Subcutaneous abdominal adipose tissue (tissue), 5 donors: Measurements from ENCODE around the gene BTBD6.
"Not testable (repeated sequence)": the region's sequence is repeated elsewhere in the genome, so short reads cannot be mapped to it uniquely, and the experiment has no call there.

ENCODE experiments used
- H3K27ac ChIP-seq: one replicate; pipeline ENCODE4 v1.7.0; 2013; ENCODE audit warnings: low read depth, mild to moderate bottlenecking, inconsistent platforms, low read length, moderate library complexity
- H3K27me3 ChIP-seq, 5 donors: one replicate each; pipeline ENCODE4 v1.7.0; 2013; ENCODE audit warnings: low read length in 5 of 5, inconsistent platforms in 1 of 5; ENCODE audit not compliant: control insufficient read depth in 5 of 5, insufficient read depth in 4 of 5
- H3K36me3 ChIP-seq, 5 donors: one replicate each; pipeline ENCODE4 v1.7.0; 2013; ENCODE audit warnings: low read length in 5 of 5; ENCODE audit not compliant: control insufficient read depth in 5 of 5, insufficient read depth in 5 of 5
- H3K4me1 ChIP-seq, 5 donors: one replicate each; pipeline ENCODE4 v1.7.0; 2013; ENCODE audit warnings: low read length in 5 of 5, mild to moderate bottlenecking in 3 of 5, moderate library complexity in 1 of 5; ENCODE audit not compliant: control insufficient read depth in 5 of 5, insufficient read depth in 5 of 5
- H3K4me3 ChIP-seq, 5 donors: one replicate each; pipeline ENCODE4 v1.7.0; 2013; ENCODE audit warnings: low read length in 5 of 5, low read depth in 1 of 5
- H3K9ac ChIP-seq, 5 donors: one replicate each; pipeline ENCODE4 v1.7.0; 2013; ENCODE audit warnings: low read length in 5 of 5, mild to moderate bottlenecking in 4 of 5, moderate library complexity in 3 of 5
- H3K9me3 ChIP-seq, 5 donors: one replicate each; pipeline ENCODE4 v1.7.0; 2013; ENCODE audit warnings: low read length in 5 of 5; ENCODE audit not compliant: control insufficient read depth in 5 of 5
- donor health status: healthy.
- donor health status: healthy.
- donor health status: healthy.
- donor health status: healthy.
- donor health status: healthy.

The BTBD6 gene

DNA sequence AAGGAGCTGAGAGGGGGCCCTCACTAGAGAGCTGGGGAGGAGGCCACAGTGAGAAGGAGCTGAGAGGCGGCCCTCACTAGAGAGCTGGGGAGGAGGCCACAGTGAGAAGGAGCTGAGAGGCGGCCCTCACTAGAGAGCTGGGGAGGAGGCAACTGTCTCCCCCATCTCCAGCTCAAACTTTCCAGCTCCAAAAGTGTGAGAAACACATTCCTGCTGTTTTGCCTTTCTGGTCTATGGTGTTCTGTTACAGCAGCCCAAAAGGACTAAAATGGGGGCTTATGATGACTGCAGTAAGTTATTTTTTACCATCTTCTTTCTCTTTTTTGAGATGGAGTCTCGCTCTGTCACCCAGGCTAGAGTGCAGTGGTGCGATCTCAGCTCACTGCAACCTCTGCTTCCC, 29.1 kb downstream of the BTBD6 start:
- not testable (repeated sequence) for H3K9me3 ChIP-seq, H3K4me3 ChIP-seq, H3K36me3 ChIP-seq, H3K27me3 ChIP-seq
- peak overlapping the region in 1 of 5 donors; percentile 25 for H3K9ac ChIP-seq
- peak overlapping the region; percentile 50 for H3K27ac ChIP-seq
- H3K4me1 ChIP-seq = peaks cover 6 to 57% (median 30%) of the 10 kb centered on the region in 5 donors

DNA sequence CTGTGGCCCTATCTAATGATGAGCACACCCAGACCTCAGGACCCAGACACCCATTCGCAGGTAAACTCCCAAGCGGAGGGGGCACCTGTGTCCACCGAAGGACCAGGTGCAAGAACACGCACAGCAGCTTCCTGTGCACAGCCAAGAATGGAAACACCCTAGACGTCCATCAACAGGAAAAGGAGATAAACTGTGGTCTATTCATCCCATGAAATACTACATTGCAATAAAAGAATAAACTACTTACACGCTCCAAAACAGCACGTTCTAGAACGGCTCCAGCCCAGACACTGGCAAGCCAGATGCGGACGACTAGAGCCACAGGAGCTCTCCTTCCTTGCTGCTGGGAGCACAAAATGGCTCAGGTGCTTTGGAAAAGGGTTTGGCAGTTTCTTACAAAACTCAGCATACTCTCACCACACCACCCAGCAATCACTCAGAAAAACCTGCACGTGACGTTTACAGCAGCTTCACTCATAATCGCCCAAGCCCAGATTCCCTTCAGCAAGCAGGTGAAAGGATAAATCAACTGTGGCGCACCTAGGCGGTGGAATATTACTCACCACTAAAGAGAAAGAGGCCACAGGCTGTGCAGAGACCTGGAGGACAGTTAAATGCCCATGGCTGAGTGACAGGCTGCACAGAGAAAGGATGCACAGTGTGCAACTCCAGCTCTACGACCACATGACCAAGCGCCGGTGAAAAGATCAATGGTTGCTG, 31.5 kb downstream of the BTBD6 start:
- Histone ChIP-seq H3K36me3 (peaks cover 0 to 15% (median 3%) of the 10 kb centered on the region in 5 donors), H3K27ac (no peak overlapping the region), H3K4me3 (no peak overlapping the region), H3K9me3 (no peaks in the 10 kb centered on the region), H3K9ac (no peak overlapping the region), H3K27me3 (no peaks in the 10 kb centered on the region), H3K4me1 (peaks cover 3 to 54% (median 29%) of the 10 kb centered on the region in 5 donors)

- Histone ChIP-seq H3K9me3 (no peaks in the 10 kb centered on the region), H3K36me3 (peaks cover 0 to 15% (median 3%) of the 10 kb centered on the region in 5 donors), H3K4me3 (no peak overlapping the region), H3K9ac (no peak overlapping the region), H3K27ac (no peak overlapping the region), H3K4me1 (peaks cover 0 to 50% (median 26%) of the 10 kb centered on the region in 5 donors), H3K27me3 (no peaks in the 10 kb centered on the region)
Measured at GRCh38 chr14:105280525-105280924, 32.2 kb downstream of the BTBD6 start.

- no peaks in the 10 kb centered on the region for H3K27me3 ChIP-seq
- H3K27ac ChIP-seq = no peak overlapping the region
- no peak overlapping the region for H3K4me3 ChIP-seq
- peaks cover 0 to 15% (median 5%) of the 10 kb centered on the region in 5 donors for H3K36me3 ChIP-seq
- H3K4me1 ChIP-seq = peaks cover 0 to 57% (median 29%) of the 10 kb centered on the region in 5 donors
- H3K9ac ChIP-seq = no peak overlapping the region
- no peaks in the 10 kb centered on the region for H3K9me3 ChIP-seq
Measured at GRCh38 chr14:105281371-105282097, 33.2 kb downstream of the BTBD6 start.

- no peak overlapping the region for H3K9ac ChIP-seq
- no peak overlapping the region for H3K27ac ChIP-seq
- H3K4me1 ChIP-seq = peaks cover 0 to 64% (median 36%) of the 10 kb centered on the region in 5 donors
- H3K9me3 ChIP-seq = no peaks in the 10 kb centered on the region
- H3K36me3 ChIP-seq = peaks cover 0 to 15% (median 5%) of the 10 kb centered on the region in 5 donors
- H3K4me3 ChIP-seq = no peak overlapping the region
- H3K27me3 ChIP-seq = no peaks in the 10 kb centered on the region
Measured at GRCh38 chr14:105282098-105282725, 33.9 kb downstream of the BTBD6 start.

DNA sequence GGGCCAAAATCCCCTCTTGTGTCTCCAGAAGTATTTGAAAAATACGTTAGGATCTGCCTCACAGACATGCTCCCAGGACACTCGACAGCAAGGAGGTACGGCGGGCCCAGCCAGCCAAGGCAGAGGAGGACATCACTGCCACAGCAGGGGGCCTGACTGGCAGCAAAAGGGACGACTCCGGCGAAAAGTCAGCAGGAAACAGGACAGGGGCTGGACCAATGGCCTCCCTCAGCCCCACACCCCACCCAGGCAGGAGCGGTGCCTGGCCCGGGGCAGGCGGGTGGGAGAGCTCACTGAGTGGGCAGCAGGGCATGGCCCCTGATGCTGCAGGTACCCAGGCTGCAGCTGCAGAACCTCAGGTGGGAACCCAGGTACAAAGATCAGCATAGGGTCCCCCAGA, 34.7 kb downstream of the BTBD6 start:
- Histone ChIP-seq H3K4me3 (no peak overlapping the region), H3K4me1 (peaks cover 0 to 65% (median 43%) of the 10 kb centered on the region in 5 donors), H3K27me3 (no peaks in the 10 kb centered on the region), H3K36me3 (peaks cover 0 to 15% (median 5%) of the 10 kb centered on the region in 5 donors), H3K9ac (no peak overlapping the region), H3K9me3 (no peaks in the 10 kb centered on the region), H3K27ac (no peak overlapping the region)

- Histone ChIP-seq H3K9ac (peak overlapping the region in 2 of 5 donors; percentile 8 to 39), H3K27me3 (no peaks in the 10 kb centered on the region), H3K4me1 (peaks cover 0 to 56% (median 41%) of the 10 kb centered on the region in 5 donors), H3K9me3 (no peaks in the 10 kb centered on the region), H3K36me3 (peaks cover 0 to 15% (median 5%) of the 10 kb centered on the region in 5 donors), H3K27ac (peak overlapping the region; percentile 39), H3K4me3 (no peak overlapping the region)
Measured at GRCh38 chr14:105283899-105284298, 35.6 kb downstream of the BTBD6 start.

- H3K4me3 ChIP-seq = no peak overlapping the region
- no peaks in the 10 kb centered on the region for H3K9me3 ChIP-seq
- H3K4me1 ChIP-seq = peaks cover 0 to 50% (median 34%) of the 10 kb centered on the region in 5 donors
- H3K27me3 ChIP-seq = no peaks in the 10 kb centered on the region
- H3K9ac ChIP-seq = no peak overlapping the region
- peak overlapping the region; percentile 39 for H3K27ac ChIP-seq
- H3K36me3 ChIP-seq = peaks cover 0 to 8% (median 5%) of the 10 kb centered on the region in 5 donors
Measured at GRCh38 chr14:105285174-105285573, 36.8 kb downstream of the BTBD6 start.

DNA sequence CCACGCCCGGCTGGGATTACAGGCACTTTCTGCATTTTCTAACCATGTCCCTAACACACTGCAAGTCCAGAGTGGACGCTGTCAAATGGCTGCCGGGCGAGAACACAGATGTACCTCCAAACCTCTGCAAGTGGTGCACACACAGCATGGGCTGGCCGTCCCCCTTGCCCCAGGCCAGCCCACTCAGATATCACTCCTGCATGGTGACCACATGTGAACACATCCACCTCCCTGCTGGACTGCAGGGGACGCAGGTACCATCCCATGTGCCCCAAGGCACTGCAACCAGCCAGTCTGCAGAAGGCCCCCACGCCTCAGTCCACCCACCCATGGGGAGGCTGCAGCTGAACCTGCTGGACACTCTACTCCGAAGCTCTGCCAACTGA, 38.4 kb downstream of the BTBD6 start:
- H3K9me3 ChIP-seq = no peaks in the 10 kb centered on the region
- no peaks in the 10 kb centered on the region for H3K27me3 ChIP-seq
- peaks cover 0 to 57% (median 33%) of the 10 kb centered on the region in 5 donors for H3K4me1 ChIP-seq
- H3K36me3 ChIP-seq = peaks cover 0 to 6% (median 0%) of the 10 kb centered on the region in 5 donors
- H3K9ac ChIP-seq = no peak overlapping the region
- H3K27ac ChIP-seq = no peak overlapping the region
- no peak overlapping the region for H3K4me3 ChIP-seq
